HG03060 (cell line): ENCODE results near the gene LYPD6B.

Experiments
- ATAC-seq: cut with Tn5 transposase; IDR thresholded peaks from one replicate; pipeline ENCODE4 v1.9.1; 2021; ENCODE audit warnings: low read depth, moderate number of reproducible peaks; ENCODE audit not compliant: unreplicated experiment

Gene LYPD6B, protein sequence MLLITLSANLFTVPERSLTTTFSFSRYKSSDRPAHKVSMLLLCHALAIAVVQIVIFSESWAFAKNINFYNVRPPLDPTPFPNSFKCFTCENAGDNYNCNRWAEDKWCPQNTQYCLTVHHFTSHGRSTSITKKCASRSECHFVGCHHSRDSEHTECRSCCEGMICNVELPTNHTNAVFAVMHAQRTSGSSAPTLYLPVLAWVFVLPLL

DNA sequence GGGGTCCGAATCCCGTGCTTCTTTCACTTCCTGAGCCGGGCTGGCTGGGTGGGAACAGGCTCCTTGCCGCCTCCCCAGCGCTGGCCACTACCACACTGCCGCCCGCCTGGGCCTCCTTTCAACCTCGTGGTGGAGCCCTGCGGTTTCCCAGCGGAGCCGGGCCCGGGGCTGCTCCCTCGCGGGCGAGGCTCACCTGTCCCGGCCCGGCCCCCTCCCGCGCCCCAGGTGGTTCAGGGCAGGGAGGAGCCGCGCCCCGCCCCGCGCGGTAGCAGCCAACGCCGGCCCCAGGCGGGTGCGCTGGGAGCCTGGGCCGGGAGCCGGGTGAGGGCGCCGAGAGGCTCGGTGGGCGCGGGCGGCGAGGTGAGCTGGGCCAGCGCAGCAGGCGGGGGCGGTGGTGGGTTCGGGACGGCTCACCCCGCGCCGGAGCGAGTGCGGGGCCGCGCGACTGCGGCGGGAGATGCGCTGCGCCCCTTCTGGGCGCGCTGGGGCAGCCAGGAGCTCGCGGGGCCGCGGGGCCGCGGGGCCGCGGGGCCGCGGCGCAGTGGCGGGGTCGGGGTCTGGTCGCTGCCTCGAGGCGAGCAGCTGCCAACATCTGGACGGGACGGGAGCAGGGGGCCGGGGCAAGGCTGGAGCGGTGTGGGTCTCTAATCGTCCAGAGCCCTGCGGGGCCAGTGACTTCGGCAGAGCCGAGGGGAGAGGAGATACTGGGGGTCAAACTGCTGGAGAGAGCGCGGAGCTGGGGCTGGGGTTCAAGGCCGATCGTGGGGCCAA lies at the start of gene LYPD6B:
LYPD6B (plus strand) TSS at position 258 of the 771 bp plus-strand sequence. CDS start 92,250 bp downstream, outside the sequence.
- no peak for ATAC-seq

DNA sequence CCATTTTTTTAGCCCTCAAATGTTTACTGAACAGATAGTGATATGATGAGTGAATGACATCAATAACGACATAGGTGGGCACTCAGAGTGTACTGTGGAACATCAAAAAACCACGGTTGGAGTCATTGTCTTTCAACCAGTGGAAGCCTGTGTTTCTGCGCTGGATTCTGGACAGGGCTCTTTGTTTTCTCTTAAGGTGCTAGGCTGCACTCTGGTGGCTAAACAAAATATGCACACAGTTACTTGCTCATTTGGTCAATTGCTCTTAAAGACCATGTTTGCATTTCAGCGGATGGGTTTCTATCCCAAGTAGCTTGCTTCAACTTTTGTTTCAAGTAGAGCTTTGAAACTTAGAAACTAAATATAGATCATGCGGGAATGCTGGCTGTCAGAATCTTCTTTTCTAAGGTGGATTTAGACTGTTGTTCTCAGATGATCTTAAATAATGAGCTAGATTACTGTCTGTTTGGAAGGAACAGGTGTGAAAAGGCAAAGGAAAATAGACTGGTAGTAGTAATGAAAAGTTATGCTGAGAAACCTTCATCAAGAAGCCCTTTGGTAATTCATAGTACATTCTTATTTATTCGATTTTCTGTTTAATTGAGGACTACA lies 48.5 kb upstream of the LYPD6B start:
- ATAC-seq = peak; percentile 73

DNA sequence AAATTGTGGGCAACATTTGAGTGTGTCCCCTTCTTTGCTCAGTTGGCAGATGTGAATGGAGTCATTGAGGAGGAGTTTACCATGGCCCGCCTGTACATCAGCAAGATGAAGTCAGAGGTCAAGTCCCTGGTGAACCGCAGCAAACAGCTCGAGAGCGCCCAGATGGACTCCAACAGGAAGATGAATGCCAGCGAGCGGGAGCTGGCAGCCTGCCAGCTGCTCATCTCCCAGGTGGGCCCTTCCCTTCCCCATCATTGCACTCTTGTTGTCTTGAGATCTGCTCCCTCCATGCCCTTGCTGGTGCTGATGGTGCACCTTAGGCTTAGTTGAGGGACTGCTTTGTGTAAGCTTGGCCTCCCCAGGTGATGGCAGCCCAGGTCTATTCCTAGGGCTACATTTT lies 47.5 kb upstream of the LYPD6B start:
- ATAC-seq = no peak

DNA sequence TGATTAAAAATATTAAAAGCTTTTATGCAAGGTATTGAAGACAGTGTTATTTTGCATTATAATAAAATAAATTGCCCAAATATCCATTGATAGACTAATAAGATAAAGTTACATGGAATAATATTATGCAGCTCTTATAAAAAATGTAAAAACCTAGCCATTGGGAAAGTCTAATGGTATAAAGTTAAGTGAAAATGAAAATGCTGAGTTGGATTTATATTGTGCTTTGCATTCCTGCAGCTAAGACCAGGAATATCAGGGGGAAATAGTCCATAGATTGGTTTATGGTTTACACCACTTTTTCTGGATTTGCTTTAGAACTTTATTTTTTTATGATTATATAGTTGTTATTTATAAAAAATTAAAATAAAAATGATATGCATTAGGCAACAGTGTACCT lies 46.1 kb upstream of the LYPD6B start:
- no peak for ATAC-seq

DNA sequence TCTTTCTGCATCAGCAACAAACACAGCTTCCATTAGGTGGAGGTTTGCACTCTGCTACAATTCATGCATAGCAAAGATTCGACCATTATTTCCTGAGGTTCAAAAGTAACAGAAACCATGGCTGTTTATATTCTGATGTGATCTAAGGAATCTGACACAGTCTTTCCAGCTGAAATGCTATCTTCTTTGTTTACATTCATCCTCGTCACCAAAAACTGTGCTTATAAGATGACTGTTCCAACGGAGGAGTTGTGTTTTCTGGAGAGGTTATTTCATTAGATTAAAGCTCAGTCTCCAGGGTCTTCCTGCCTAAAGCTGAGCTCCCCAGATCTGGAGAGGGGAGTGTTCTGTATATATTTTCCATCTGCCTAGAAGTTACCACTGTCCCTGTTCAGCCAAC lies 45.1 kb upstream of the LYPD6B start:
- ATAC-seq = no peak

DNA sequence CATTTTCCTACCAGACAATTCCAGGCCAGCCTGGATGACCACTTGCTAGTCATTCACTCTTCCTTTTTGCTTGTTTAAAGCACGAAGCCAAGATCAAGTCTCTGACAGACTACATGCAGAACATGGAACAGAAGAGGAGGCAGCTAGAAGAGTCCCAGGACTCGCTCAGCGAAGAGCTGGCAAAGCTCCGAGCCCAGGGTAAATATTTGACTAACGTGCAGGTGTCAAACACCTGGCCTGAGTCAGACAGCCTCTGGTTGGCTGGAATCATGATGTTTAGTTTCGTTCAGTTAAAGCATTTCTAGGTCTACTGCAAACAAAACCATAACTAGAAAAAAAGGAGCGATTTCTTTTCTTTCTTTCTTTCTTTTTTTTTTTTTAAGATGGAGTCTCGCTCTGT lies 44.2 kb upstream of the LYPD6B start:
- ATAC-seq = no peak

DNA sequence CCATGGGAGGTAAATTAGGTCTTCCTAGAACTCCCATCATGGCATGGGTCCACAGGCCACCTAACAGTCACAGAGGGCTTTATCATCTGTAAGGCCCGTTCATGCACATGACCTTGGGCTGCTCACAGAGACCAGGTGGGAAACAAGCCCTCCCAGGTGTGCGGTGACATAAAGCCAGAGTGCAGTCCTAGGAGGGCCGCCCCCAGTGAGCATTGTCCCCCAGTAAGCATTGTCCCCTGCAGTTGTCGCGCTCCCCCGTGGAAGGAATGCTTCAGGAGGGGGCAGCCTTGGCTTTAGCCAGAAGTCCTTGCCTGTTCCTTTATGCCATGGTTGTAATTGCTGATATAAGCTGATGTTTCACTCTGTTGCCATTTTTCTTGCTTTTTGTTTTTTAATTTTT lies 41.7 kb upstream of the LYPD6B start:
- ATAC-seq = no peak

DNA sequence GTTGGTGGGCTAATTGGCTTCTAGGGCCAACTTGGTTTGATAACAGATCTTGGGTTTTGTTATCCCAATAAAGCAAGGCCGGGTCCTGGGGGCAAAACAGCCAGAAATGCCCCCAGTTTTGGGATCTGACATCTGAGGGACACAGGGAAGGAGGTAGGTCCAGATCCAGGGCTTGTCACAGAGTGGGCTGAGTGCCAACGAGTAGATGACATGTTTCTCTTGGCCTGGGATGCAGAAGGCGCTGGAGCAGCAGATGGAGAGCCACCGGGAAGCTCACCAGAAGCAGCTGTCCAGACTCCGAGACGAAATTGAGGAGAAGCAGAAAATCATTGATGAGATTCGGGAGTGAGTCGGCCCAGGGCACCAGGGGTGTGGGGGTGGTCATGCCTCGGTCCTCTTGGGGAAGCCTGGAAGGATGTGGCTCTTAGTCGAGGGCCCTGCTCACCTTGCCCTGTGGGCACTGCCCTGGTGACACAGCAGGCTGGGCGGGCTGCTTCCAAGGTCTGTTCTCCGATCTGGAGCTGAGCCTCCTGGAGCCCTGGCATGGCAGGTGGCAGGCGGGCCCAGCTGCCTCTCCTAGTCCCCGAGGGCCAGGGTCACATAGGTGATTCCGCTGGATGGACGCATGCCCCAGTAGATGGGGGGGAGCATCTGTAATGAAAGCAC lies 40.2 kb upstream of the LYPD6B start:
- no peak for ATAC-seq

DNA sequence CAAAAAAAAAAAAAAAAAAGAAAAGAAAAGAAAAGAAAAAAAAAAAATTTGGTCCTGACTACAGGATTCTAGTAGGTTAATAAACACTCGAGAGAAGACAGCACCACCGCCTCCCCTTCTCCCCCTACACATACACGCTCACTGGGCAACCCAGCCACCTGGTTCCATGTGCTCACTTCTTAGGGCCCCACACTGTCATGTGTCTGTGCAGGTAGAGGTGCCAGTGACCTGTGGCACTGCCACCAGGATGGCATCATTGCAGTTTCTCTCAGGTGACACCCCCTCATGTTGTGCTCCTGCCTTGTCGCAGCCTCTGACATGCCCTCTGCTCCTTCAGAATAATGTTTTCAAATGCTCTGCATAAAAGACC lies 39.7 kb upstream of the LYPD6B start:
- no peak for ATAC-seq

DNA sequence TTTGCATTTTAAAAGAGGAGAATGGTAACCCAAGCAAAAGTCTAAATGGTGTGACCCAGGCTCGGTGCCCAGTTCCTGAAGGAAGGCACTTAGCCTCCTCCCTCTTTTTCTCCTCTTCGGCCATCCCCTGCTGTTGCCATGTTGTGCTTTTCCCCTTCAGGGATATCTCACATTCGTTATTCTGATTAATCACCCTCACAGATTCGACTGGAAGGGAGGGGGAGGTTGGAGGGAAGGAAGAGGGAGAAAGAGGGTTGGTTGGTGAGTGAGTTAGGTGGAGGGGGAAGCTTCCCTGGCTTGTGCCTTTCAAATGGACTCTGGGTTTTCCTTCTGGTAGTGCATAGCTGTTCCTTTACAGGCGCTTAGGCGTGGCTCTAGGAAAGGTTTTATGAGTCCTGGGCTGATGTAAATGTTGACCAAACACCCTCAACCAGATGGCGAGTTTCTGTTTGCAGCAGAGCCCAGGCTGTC lies 39.0 kb upstream of the LYPD6B start:
- ATAC-seq = no peak

DNA sequence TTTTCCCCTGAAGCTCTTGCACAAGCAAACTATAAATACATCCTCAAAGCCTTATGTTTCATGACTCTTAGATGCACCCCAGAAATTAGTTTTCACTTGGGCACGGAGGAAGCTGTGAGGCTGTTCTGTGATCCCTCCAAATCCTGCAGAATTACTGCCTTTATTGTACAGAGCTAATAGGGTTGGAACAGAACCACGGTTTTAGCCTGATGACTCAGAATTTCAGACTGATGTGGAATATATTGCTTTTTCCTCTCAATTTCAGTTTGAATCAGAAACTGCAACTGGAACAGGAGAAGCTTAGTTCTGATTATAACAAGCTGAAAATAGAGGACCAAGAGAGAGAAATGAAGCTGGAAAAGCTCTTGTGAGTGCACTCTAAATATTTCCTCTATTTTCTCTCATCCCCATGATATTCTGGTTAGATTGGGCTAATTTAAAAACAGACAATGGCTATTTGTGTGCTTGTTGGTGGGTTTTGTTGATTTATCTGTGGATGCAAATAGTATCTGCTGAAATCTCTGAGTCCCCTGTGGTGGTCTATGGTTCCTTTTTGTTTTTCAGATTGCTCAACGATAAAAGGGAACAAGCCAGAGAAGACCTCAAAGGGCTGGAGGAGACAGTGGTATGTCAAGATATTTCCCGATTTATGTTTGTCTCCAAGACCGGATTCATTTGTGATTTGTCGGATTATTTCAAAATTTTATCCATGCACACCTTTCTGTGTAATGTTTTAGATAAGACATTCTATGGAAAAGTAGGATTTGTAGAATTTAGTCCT lies 38.2 kb upstream of the LYPD6B start:
- no peak for ATAC-seq

DNA sequence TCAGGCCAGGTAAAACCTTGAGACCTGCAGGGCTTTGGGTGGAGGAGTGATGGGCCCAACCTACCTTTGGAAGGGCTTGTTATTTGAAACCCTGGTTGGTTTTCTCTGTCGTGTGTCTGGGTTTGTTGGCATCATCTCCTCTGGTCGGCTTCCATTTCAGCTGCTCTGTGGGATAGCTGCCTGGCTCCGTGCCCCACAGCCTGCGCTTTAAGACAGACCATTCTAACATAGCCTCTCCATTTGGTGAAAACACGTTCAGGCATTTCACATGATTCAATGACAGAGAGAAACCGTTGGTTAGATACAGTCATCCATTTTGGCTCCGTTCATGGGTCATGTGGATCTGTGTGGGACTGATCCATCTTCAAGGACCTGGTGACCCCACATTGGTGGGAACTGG lies 37.0 kb upstream of the LYPD6B start:
- no peak for ATAC-seq

DNA sequence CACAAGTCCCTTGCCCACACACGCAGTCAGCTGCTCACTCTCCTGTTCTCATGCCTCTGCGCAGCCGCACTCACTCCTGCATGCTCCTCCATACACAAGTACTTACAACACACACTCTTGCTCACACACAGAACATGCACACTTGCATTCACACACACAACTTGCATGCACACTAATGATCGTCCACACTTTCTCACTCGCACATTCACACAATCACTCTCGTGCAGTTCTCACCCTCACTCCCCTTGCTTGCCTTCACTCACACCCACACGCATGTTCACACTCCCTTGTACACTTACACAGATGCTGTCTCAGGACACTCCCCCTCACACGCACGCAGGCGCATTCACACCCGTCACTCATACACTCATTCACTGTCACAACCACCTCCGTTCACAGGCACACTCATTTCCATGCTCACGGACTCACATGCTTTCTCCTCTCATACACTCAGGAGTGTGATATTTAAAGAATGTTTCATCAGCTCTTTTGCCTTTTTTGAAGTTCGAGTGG lies 36.1 kb upstream of the LYPD6B start:
- ATAC-seq = no peak

DNA sequence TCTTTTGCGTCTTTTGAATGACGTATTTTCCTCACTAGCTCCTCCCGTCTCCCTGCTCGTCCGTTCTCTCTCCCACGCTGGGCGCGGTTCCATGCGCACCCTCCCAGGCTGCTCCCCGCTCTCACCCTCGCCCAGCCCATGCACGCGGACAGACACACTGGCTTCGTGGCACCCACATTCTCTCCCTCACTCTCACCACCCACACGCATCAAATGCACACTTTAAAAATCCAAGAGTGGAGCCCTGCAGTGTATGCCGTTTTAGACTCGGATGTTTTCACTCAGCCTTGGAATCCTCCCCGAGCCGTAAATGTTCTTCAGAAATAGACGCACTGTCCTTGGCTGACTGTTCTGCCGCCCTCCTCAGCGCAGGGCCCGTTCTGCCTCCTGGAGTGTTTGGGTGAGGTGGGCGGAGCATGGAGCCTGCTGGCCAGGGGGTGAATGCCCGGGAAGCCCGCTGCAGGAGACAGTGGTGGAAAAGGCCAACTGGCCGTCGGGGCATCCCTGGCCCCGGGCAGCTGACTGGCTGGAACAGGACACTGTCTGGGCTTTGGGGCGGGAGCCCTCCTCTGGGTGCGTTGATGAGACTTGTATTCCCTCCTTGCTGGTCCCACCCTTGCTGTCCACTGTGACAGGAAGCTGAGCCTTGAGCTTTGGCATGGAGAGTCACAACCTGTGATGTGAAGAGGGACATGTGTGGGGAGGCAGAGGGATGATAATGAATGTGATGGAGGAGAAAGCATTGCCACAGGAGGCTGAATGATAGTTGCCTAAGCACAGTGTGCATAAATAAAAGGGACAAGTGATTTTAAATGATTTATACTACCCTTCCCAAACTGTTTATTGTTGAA lies 35.4 kb upstream of the LYPD6B start:
- no peak for ATAC-seq

DNA sequence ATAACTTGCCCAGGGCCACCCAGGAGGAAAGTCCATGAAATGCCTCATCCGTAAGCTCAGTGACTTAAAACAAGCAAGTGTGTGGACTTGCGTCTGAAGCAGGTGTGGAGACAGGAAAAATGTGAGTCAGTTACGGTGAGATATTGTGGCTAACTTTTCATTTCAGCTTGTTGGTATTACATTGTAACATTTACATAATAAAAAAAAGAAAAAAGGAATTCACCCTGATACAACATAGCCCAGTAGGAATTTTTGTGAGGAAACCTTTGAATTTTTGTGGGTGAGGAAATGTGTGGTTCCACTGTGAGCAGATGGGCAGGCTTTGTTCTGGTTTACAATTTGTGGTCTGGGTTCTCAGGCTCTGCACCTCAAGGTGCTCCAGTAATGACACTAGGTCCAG lies 33.7 kb upstream of the LYPD6B start:
- no peak for ATAC-seq

DNA sequence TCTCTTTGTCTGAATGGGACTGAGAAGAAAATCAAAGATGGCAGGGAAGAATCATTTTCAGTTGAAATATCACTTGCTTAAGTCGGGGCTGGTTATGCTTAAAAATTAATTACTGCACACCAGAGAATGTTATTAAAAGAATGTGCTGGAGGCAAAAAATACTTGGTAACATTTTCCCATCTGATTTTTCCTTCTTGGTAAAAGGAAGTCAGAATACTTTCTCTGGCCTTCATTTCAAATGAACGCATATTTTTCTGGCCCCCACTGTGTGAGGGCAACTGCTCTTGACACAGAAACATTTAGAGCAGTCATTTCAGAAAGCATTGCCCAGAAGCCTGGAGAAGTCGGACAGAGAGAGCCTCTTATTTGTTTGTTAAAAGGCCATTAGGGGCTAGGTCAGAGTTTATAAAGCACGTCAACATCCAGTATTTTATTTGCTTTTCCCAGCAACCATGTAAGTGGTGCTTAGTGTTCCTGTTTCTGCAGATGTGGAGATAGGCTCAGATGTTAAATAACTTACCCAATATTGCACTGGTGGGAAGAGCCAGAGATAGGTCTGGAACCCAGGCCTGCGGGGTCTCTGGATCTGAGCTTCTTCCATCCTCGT lies 32.9 kb upstream of the LYPD6B start:
- ATAC-seq = no peak

DNA sequence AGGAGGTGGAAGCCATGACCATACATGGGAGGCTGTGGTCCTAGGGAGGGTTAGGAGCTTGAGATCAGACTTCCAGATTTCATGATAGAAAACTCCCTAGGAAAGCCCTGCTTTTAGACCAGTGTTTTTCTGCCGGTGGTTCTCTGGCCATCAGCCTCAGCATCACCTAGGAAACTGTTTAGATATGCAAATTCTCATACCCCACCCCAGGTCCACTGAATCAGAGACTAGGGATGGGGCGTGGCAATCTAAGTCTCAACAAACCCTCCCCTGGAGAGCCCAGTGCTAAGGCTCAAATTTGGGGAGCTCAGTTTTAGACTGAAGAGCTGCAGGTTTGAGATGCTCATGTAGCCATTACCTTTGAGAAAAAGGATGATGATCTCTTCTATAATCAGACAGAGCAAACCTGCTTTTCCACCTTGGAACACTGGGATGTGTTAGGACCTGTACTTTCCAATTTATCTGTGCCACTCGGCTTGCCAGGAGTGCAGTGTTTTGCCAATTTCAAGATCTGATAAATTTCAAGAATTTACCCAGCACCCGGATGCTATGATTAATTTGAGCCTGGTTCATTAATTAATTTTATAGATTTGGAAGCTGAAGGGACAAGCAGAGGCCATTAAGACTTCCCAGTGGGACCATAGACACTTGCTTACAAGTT lies 31.5 kb upstream of the LYPD6B start:
- no peak for ATAC-seq

DNA sequence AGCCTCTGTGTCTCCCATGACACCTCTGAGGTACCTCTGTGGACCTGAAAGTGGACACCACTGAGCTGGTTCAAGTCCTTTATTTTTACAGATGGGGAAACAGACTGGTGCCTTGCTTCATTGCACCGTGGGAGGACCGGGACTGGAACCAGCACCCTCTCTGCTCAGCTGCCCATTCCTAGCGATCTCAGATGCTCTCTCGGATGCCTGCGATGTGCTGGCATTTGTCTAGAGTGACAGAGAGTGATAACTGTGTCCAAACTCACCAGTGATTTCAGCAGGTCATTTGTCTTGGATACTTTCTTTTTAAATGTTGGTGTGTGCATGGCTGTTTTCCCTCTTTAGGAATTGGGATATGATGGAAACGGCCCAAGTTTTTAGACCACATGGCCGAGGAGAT lies 30.1 kb upstream of the LYPD6B start:
- ATAC-seq = no peak
